ENCODE results near the gene ABCC2.

DNA sequence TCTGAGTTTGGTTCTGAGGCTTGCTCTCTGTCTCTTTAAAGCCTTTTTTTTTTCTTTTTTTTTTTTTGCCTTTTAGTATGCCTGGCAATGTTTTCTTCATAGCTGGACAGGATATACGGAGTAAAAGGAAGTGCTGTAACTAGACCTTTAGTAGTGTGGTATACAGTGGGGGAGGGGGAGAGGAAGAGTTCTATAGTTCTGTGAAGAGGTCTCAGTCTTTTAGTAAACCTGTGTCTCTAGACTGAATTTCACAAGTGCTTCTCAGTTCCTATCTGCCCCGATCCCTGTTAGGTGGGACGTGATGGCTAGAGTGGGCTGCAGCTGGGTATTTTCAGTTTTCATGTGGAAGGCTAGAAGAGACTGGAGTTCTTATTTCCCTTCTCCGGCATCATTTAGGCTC lies 3.1 kb upstream of the ABCC2 start:
- TF ChIP-seq MAX (IDR thresholded peaks at IDR 0.05) = no peak
- no peak for TF ChIP-seq EP300 (IDR thresholded peaks at IDR 0.05; ENCODE audit: borderline replicate concordance)
- no peak for TF ChIP-seq TCF12 (IDR thresholded peaks at IDR 0.05; ENCODE audit: low read depth)
- no peak for TF ChIP-seq NFIC (IDR thresholded peaks at IDR 0.05)
- TF ChIP-seq RAD21 (IDR thresholded peaks at IDR 0.05; ENCODE audit: low read depth) = no peak
- no peak for TF ChIP-seq EGR1 (IDR thresholded peaks at IDR 0.05)
- TF ChIP-seq YY1 (IDR thresholded peaks at IDR 0.05; ENCODE audit: low read depth) = no peak
- TF ChIP-seq, protein P1, sequence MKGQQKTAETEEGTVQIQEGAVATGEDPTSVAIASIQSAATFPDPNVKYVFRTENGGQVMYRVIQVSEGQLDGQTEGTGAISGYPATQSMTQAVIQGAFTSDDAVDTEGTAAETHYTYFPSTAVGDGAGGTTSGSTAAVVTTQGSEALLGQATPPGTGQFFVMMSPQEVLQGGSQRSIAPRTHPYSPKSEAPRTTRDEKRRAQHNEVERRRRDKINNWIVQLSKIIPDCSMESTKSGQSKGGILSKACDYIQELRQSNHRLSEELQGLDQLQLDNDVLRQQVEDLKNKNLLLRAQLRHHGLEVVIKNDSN (IDR thresholded peaks at IDR 0.05) = no peak
- no peak for TF ChIP-seq CREB1 (IDR thresholded peaks at IDR 0.05; ENCODE audit: low read depth)
- no peak for TF ChIP-seq TEAD4 (IDR thresholded peaks at IDR 0.05)
- TF ChIP-seq CEBPB (IDR thresholded peaks at IDR 0.05) = no peak
- TF ChIP-seq, protein P2, sequence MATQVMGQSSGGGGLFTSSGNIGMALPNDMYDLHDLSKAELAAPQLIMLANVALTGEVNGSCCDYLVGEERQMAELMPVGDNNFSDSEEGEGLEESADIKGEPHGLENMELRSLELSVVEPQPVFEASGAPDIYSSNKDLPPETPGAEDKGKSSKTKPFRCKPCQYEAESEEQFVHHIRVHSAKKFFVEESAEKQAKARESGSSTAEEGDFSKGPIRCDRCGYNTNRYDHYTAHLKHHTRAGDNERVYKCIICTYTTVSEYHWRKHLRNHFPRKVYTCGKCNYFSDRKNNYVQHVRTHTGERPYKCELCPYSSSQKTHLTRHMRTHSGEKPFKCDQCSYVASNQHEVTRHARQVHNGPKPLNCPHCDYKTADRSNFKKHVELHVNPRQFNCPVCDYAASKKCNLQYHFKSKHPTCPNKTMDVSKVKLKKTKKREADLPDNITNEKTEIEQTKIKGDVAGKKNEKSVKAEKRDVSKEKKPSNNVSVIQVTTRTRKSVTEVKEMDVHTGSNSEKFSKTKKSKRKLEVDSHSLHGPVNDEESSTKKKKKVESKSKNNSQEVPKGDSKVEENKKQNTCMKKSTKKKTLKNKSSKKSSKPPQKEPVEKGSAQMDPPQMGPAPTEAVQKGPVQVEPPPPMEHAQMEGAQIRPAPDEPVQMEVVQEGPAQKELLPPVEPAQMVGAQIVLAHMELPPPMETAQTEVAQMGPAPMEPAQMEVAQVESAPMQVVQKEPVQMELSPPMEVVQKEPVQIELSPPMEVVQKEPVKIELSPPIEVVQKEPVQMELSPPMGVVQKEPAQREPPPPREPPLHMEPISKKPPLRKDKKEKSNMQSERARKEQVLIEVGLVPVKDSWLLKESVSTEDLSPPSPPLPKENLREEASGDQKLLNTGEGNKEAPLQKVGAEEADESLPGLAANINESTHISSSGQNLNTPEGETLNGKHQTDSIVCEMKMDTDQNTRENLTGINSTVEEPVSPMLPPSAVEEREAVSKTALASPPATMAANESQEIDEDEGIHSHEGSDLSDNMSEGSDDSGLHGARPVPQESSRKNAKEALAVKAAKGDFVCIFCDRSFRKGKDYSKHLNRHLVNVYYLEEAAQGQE (IDR thresholded peaks at IDR 0.05; ENCODE audit: low read depth) = no peak
